Keratinocyte (primary cell): Measurements from ENCODE around the gene DPM3. TPM values are rescaled to one million over a fixed set of nuclear protein-coding genes. Genes with fewer than 3 reads are reported as not detected.

Experiments used
- DNase-seq: peaks from one replicate; pipeline ENCODE4 v3.0.0-alpha.2; 2011; ENCODE audit warnings: low read depth, missing footprints, low spot score
- FAIRE-seq: peaks from 2 replicates; lab custom pipeline; 2011; peaks lifted over from hg19 to GRCh38; lab: Jason Lieb, UNC
- H2AFZ ChIP-seq: 2 replicates; pipeline ENCODE4 v1.6.0; 2012; ENCODE audit warnings: low read length, control low read depth, inconsistent platforms; ENCODE audit not compliant: control insufficient read depth
- H3K27ac ChIP-seq: 2 replicates; pipeline ENCODE4 v1.5.1; 2011; ENCODE audit warnings: low read length; ENCODE audit not compliant: control insufficient read depth, insufficient read depth
- H3K27me3 ChIP-seq: 3 replicates; pipeline ENCODE4 v1.6.0; 2011; ENCODE audit warnings: low read length; ENCODE audit not compliant: control insufficient read depth, insufficient read depth; ENCODE audit errors: extremely low read depth
- H3K36me3 ChIP-seq, 2 experiments: 2 replicates in 1 of 2; 3 replicates in 1 of 2; pipeline ENCODE4 v1.5.1; 2011; ENCODE audit warnings: low read length in 2 of 2, mild to moderate bottlenecking in 1 of 2; ENCODE audit not compliant: control insufficient read depth in 2 of 2, insufficient read depth in 2 of 2; ENCODE audit errors: extremely low read depth in 1 of 2
- H3K4me1 ChIP-seq: 3 replicates; pipeline ENCODE4 v1.5.1; 2011; ENCODE audit warnings: low read length; ENCODE audit not compliant: control insufficient read depth, insufficient read depth; ENCODE audit errors: extremely low read depth
- H3K4me2 ChIP-seq: 3 replicates; pipeline ENCODE4 v1.6.0; 2011; ENCODE audit warnings: low read depth, low read length; ENCODE audit not compliant: control insufficient read depth, insufficient read depth; ENCODE audit errors: extremely low read depth
- H3K4me3 ChIP-seq, 3 experiments: fragments of 200-600 bp in 1 of 3; sonication (generic) in 1 of 3; 2 replicates in 2 of 3; 3 replicates in 1 of 3; pipeline ENCODE4 v1.5.1; 2011 to 2016; ENCODE audit warnings: low read length in 3 of 3, mild to moderate bottlenecking in 3 of 3, control low read depth in 2 of 3, inconsistent platforms in 1 of 3, low read depth in 1 of 3, mixed read lengths in 1 of 3, mixed run types in 1 of 3, moderate library complexity in 1 of 3; ENCODE audit not compliant: control insufficient read depth in 2 of 3, insufficient read depth in 2 of 3; ENCODE audit errors: extremely low read depth in 1 of 3
- H3K79me2 ChIP-seq: 2 replicates; pipeline ENCODE4 v1.6.0; 2012; ENCODE audit warnings: low read length; ENCODE audit not compliant: control insufficient read depth, insufficient read depth
- H3K9ac ChIP-seq: 3 replicates; pipeline ENCODE4 v1.6.0; 2011; ENCODE audit warnings: low read length; ENCODE audit not compliant: control insufficient read depth, insufficient read depth; ENCODE audit errors: extremely low read depth
- H3K9me1 ChIP-seq: 3 replicates; pipeline ENCODE4 v1.6.0; 2011; ENCODE audit warnings: low read length; ENCODE audit not compliant: control insufficient read depth, insufficient read depth; ENCODE audit errors: extremely low read depth
- H3K9me3 ChIP-seq: 2 replicates; pipeline ENCODE4 v1.5.1; 2012; ENCODE audit warnings: low read depth, low read length; ENCODE audit not compliant: control insufficient read depth
- H4K20me1 ChIP-seq: 3 replicates; pipeline ENCODE4 v1.6.0; 2011; ENCODE audit warnings: low read length; ENCODE audit not compliant: control insufficient read depth, insufficient read depth; ENCODE audit errors: extremely low read depth
- EZH2 ChIP-seq: IDR thresholded peaks from one replicate; pipeline ENCODE4 v1.6.1; 2012; ENCODE audit warnings: inconsistent platforms, mild to moderate bottlenecking, low read length, moderate library complexity
- dilution Hi-C: fragments of 300-500 bp; cut with MboI; formaldehyde crosslinking; loops from one replicate; pipeline ENCODE4 v1.7.0; 2020; ENCODE audit warnings: low sequenced_read_pairs; ENCODE audit not compliant: extremely low pct_ligation_motif_present
- polyA plus RNA-seq, 5 experiments: library from polyadenylated mRNA; depleted of rRNA in 3 of 5; stranded (reverse) in 3 of 5; stranded (forward) in 1 of 5; unstranded in 1 of 5; fragments of >200 nt; gene quantifications; 1 replicate in 1 of 5; 2 replicates in 3 of 5; 3 replicates in 1 of 5; pipeline versions ENCODE4 v1.2.1 to v1.2.3, GENCODE V29; 2011 to 2012; ENCODE audit warnings: missing spikeins in 2 of 5, low read depth in 1 of 5, low replicate concordance in 1 of 5
- TF ChIP-seq, protein P1 (sequence below), 3 experiments: IDR thresholded peaks in 1 of 3; conservative IDR thresholded peaks in 1 of 3; optimal IDR thresholded peaks in 1 of 3; 2 replicates in 2 of 3; 3 replicates in 1 of 3; pipeline versions ENCODE3 to v1.5.1; 2011; ENCODE audit warnings: low read length in 3 of 3, mild to moderate bottlenecking in 3 of 3, moderate library complexity in 2 of 3, control low read depth in 1 of 3, inconsistent platforms in 1 of 3; ENCODE audit not compliant: insufficient read depth in 2 of 3; ENCODE audit errors: extremely low read depth in 1 of 3

The DPM3 gene
- polyA plus RNA-seq, 1 donor (not counting 4 experiments of a cell fraction or from before 2014, with no cell fraction given), result 29.3 TPM

DNA sequence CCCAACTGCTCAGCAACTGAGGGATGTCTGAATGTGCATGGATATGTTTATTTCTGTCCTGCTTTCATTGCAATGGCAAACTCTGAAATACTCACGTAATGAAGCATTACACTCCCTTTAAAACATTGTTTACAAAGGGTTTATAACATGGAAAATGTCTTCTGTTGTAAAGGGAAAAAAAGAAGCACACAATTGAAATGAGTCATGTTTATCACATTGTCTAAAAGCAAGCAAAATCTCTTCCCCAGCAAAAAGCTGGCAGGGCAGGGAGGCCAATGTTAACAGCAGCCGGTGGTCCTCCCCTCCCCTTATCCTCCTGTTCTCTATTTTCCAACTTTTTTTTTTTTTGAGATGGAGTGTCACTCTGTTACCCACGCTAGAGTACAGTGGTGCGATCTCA is 16.5 kb downstream of the DPM3 start:
- H4K20me1 ChIP-seq, result no peaks in the 10 kb centered on the region
- H3K27me3 ChIP-seq, result no peaks in the 10 kb centered on the region
- no peak for FAIRE-seq
- H3K27ac ChIP-seq, result peak overlapping the region; percentile 84
- peaks cover 35% of the 10 kb centered on the region for H3K4me1 ChIP-seq
- dilution Hi-C loops, result no loop called here
- peak overlapping the region; percentile 96 for H3K9ac ChIP-seq
- no peak overlapping the region for H3K4me2 ChIP-seq
- peaks cover 11% of the 10 kb centered on the region for H3K79me2 ChIP-seq
- TF ChIP-seq, protein P1, sequence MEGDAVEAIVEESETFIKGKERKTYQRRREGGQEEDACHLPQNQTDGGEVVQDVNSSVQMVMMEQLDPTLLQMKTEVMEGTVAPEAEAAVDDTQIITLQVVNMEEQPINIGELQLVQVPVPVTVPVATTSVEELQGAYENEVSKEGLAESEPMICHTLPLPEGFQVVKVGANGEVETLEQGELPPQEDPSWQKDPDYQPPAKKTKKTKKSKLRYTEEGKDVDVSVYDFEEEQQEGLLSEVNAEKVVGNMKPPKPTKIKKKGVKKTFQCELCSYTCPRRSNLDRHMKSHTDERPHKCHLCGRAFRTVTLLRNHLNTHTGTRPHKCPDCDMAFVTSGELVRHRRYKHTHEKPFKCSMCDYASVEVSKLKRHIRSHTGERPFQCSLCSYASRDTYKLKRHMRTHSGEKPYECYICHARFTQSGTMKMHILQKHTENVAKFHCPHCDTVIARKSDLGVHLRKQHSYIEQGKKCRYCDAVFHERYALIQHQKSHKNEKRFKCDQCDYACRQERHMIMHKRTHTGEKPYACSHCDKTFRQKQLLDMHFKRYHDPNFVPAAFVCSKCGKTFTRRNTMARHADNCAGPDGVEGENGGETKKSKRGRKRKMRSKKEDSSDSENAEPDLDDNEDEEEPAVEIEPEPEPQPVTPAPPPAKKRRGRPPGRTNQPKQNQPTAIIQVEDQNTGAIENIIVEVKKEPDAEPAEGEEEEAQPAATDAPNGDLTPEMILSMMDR (optimal IDR thresholded peaks at IDR 0.05 in 1 of 3, IDR thresholded peaks at IDR 0.05 in 1 of 3, conservative IDR thresholded peaks at IDR 0.05 in 1 of 3; ENCODE audit: extremely low read depth in 1 of 3, insufficient read depth in 2 of 3, low read length in 3 of 3), result no peak
- no peak for TF ChIP-seq EZH2
- H2AFZ ChIP-seq, result no peak overlapping the region
- no peaks in the 10 kb centered on the region for H3K9me3 ChIP-seq
- H3K36me3 ChIP-seq, result no peaks in the 10 kb centered on the region
- H3K4me3 ChIP-seq, result no peak overlapping the region
- H3K9me1 ChIP-seq, result peaks cover 3% of the 10 kb centered on the region
- DNase-seq, result no peak

DNA sequence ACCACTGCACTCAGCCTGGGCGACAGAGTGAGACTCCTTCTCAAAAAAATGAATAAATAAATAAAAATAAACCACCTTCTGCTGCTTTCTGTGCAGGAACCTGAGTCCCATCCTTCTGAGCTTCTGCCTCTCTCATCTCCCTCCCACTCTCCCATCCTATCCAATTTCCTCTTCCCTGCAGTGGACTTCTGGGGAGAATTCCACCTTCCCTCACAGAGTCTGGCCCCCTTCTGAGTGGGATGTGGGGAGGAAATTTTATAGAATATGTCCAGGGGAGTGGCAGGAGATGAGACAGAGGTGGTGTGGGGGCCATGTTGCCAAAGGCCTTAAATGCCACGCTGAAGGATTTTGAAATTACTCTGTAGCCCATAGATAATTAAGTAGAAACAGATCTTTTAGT is 18.0 kb downstream of the DPM3 start:
- Histone ChIP-seq H3K4me2 (no peak overlapping the region), H3K4me1 (peaks cover 34% of the 10 kb centered on the region), H4K20me1 (no peaks in the 10 kb centered on the region), H3K27me3 (no peaks in the 10 kb centered on the region), H2AFZ (no peak overlapping the region), H3K36me3 (no peaks in the 10 kb centered on the region), H3K9me3 (no peaks in the 10 kb centered on the region), H3K9ac (no peak overlapping the region), H3K4me3 (no peak overlapping the region), H3K79me2 (no peaks in the 10 kb centered on the region), H3K27ac (no peak overlapping the region), H3K9me1 (peaks cover 3% of the 10 kb centered on the region)
- no peak for DNase-seq
- no peak for TF ChIP-seq EZH2
- TF ChIP-seq, protein P1 (optimal IDR thresholded peaks at IDR 0.05 in 1 of 3, IDR thresholded peaks at IDR 0.05 in 1 of 3, conservative IDR thresholded peaks at IDR 0.05 in 1 of 3; ENCODE audit: extremely low read depth in 1 of 3, insufficient read depth in 2 of 3, low read length in 3 of 3), result no peak
- dilution Hi-C loops, result no loop called here
- no peak for FAIRE-seq
